WTC11 (cell line): ENCODE data around the gene C1QTNF2. TPM values are rescaled to one million over a fixed set of nuclear protein-coding genes. Genes with fewer than 3 reads are reported as not detected.

Source experiments
- ATAC-seq: fragments of 200-7000 bp; cut with Tn5 transposase; 2 replicates; pipeline ENCODE4 v1.10.0; 2021; ENCODE audit warnings: mild to moderate bottlenecking, moderate library complexity
- CTCF ChIA-PET: fragments of 300-600 bp; sonication (Branson Sonifier 250); formaldehyde crosslinking; loops from one replicate; lab custom pipeline; 2021; ENCODE audit warnings: antibody characterized with exemption; lab: Charles Lee
- POLR2A ChIA-PET: fragments of 350-600 bp; sonication (Branson Sonifier 250); formaldehyde crosslinking; loops from one replicate; lab custom pipeline; 2021; ENCODE audit warnings: antibody characterized with exemption; lab: Charles Lee
- DNase-seq: peaks from one replicate; pipeline ENCODE4 v3.0.0; 2021; ENCODE audit warnings: low spot score
- H3K27ac Mint-ChIP-seq: 2 replicates; pipeline ENCODE4 v1.8.0; 2021; ENCODE audit warnings: mixed read lengths
- H3K27me3 Mint-ChIP-seq: 2 replicates; pipeline ENCODE4 v1.8.0; 2021; ENCODE audit warnings: low read depth, mild to moderate bottlenecking, moderate library complexity, mixed read lengths
- H3K36me3 Mint-ChIP-seq: 2 replicates; pipeline ENCODE4 v1.8.0; 2021; ENCODE audit warnings: mixed read lengths
- H3K4me1 Mint-ChIP-seq: 2 replicates; pipeline ENCODE4 v1.8.0; 2022; ENCODE audit warnings: mixed read lengths
- H3K4me3 Mint-ChIP-seq: 2 replicates; pipeline ENCODE4 v1.8.0; 2021; ENCODE audit warnings: mild to moderate bottlenecking, moderate library complexity, mixed read lengths
- H3K9me3 Mint-ChIP-seq: 2 replicates; pipeline ENCODE4 v1.8.0; 2021; ENCODE audit warnings: mixed read lengths
- ARID4B ChIP-seq: sonication (generic); formaldehyde crosslinking; IDR thresholded peaks from 2 replicates; pipeline ENCODE4 v1.8.0; 2023; ENCODE audit warnings: missing genetic modification reagents, mild to moderate bottlenecking, borderline replicate concordance
- CBFB ChIP-seq: sonication (generic); formaldehyde crosslinking; IDR thresholded peaks from 2 replicates; pipeline ENCODE4 v1.8.1; 2022; ENCODE audit warnings: mild to moderate bottlenecking, low read depth, missing genetic modification reagents
- FOXJ3 ChIP-seq: sonication (generic); formaldehyde crosslinking; IDR thresholded peaks from 2 replicates; pipeline ENCODE4 v1.9.0; 2021; ENCODE audit warnings: missing genetic modification reagents, mild to moderate bottlenecking, borderline replicate concordance
- FOXK1 ChIP-seq: sonication (generic); formaldehyde crosslinking; IDR thresholded peaks from 2 replicates; pipeline ENCODE4 v1.8.0; 2022; ENCODE audit warnings: mild to moderate bottlenecking, moderate library complexity, missing genetic modification reagents
- FOXP4 ChIP-seq: sonication (generic); formaldehyde crosslinking; IDR thresholded peaks from 2 replicates; pipeline ENCODE4 v1.8.0; 2022; ENCODE audit warnings: mild to moderate bottlenecking, missing genetic modification reagents
- KAT7 ChIP-seq: sonication (generic); formaldehyde crosslinking; IDR thresholded peaks from 2 replicates; pipeline ENCODE4 v1.8.1; 2023; ENCODE audit warnings: missing genetic modification reagents, mild to moderate bottlenecking, borderline replicate concordance
- NFYB ChIP-seq: sonication (generic); formaldehyde crosslinking; conservative IDR thresholded peaks from 2 replicates; pipeline ENCODE4 v1.8.0; 2022; ENCODE audit warnings: low read depth, missing genetic modification reagents
- RORB ChIP-seq: fragments of 250-450 bp; sonication (Bioruptor Pico); IDR thresholded peaks from 2 replicates; pipeline ENCODE4 v1.9.0; 2021; ENCODE audit warnings: mild to moderate bottlenecking
- TCF7 ChIP-seq: sonication (generic); formaldehyde crosslinking; IDR thresholded peaks from 2 replicates; pipeline ENCODE4 v1.8.0; 2022; ENCODE audit warnings: mild to moderate bottlenecking, low read depth, missing genetic modification reagents, moderate library complexity
- ZNF121 ChIP-seq: sonication (generic); formaldehyde crosslinking; IDR thresholded peaks from 2 replicates; pipeline ENCODE4 v1.8.0; 2023; ENCODE audit warnings: missing genetic modification reagents
- ZNF138 ChIP-seq: sonication (generic); formaldehyde crosslinking; conservative IDR thresholded peaks from 2 replicates; pipeline ENCODE4 v1.8.1; 2022; ENCODE audit warnings: mild to moderate bottlenecking, moderate library complexity, missing genetic modification reagents
- ZNF263 ChIP-seq: sonication (generic); formaldehyde crosslinking; IDR thresholded peaks from 2 replicates; pipeline ENCODE4 v1.8.1; 2022; ENCODE audit warnings: low read depth, mild to moderate bottlenecking, moderate library complexity, missing genetic modification reagents
- ZNF396 ChIP-seq: fragments of 250-450 bp; sonication (Bioruptor Pico); IDR thresholded peaks from 2 replicates; pipeline ENCODE4 v1.8.0; 2021; ENCODE audit warnings: mild to moderate bottlenecking, moderate library complexity, borderline replicate concordance
- ZNF512 ChIP-seq: sonication (generic); formaldehyde crosslinking; IDR thresholded peaks from 2 replicates; pipeline ENCODE4 v1.8.1; 2022; ENCODE audit warnings: missing genetic modification reagents, borderline replicate concordance
- ZSCAN18 ChIP-seq: fragments of 250-450 bp; sonication (Bioruptor Pico); IDR thresholded peaks from 2 replicates; pipeline ENCODE4 v2.1.2; 2022; ENCODE audit warnings: mild to moderate bottlenecking, moderate library complexity
- total RNA-seq: library from RNA; stranded (reverse); gene quantifications from 3 replicates; pipeline ENCODE4 v1.2.3, GENCODE V29; 2021
- TF ChIP-seq, protein P1 (sequence below): sonication (generic); formaldehyde crosslinking; IDR thresholded peaks from 2 replicates; pipeline ENCODE4 v1.8.1; 2022; ENCODE audit warnings: low read depth, mild to moderate bottlenecking, moderate library complexity, missing genetic modification reagents, borderline replicate concordance
- TF ChIP-seq, protein P2 (sequence below): sonication (generic); formaldehyde crosslinking; IDR thresholded peaks from 2 replicates; pipeline ENCODE4 v1.8.1; 2023; ENCODE audit warnings: mild to moderate bottlenecking, missing genetic modification reagents
- TF ChIP-seq, protein P3 (sequence below): sonication (generic); formaldehyde crosslinking; IDR thresholded peaks from 2 replicates; pipeline ENCODE4 v1.8.0; 2023; ENCODE audit warnings: mild to moderate bottlenecking, missing genetic modification reagents

C1QTNF2 gene
- total RNA-seq, 1 experiment from 2014 or later, result 0.52 TPM

- TF ChIP-seq ZNF512 (CRISPR knock-in tag) (no peak), ZNF263 (CRISPR knock-in tag) (no peak), KAT7 (CRISPR knock-in tag) (no peak), ZNF121 (CRISPR knock-in tag) (no peak), RORB (CRISPR knock-in tag) (no peak), FOXK1 (CRISPR knock-in tag) (no peak), ZNF396 (CRISPR knock-in tag) (no peak), ZSCAN18 (CRISPR knock-in tag) (no peak)
- TF ChIP-seq, protein P1, sequence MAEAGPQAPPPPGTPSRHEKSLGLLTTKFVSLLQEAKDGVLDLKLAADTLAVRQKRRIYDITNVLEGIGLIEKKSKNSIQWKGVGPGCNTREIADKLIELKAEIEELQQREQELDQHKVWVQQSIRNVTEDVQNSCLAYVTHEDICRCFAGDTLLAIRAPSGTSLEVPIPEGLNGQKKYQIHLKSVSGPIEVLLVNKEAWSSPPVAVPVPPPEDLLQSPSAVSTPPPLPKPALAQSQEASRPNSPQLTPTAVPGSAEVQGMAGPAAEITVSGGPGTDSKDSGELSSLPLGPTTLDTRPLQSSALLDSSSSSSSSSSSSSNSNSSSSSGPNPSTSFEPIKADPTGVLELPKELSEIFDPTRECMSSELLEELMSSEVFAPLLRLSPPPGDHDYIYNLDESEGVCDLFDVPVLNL (CRISPR knock-in tag), result no peak
Observed at GRCh38 chr5:160398806-160399205, 28.4 kb upstream of the C1QTNF2 start (continued).

DNA sequence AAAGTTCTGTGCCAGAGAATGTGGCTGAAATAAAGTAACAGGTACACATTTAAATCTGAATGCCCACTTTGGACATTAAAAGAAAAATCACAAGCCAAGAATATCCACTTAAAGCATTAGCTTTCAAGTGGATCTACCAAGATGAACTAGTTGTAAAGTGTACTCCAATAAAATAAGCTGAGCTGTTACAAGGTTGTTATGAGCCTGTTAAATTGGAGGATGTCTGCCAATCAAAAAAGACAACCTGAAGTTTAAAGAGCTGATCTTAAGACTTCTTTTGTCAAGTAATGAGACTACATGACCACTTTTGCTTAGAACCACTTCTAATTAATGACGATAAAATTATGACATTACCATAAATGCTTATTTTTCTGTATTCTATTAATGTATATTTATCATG, 27.1 kb upstream of the C1QTNF2 start:
- H3K4me1 Mint-ChIP-seq, result peaks cover 13% of the 10 kb centered on the region
- CTCF ChIA-PET, result no interaction called here
- POLR2A ChIA-PET, result no interaction called here
- H3K27me3 Mint-ChIP-seq, result no peaks in the 10 kb centered on the region; the same call in 1 of the 2 replicates
- DNase-seq (no peak), ATAC-seq (no peak)
- H3K4me3 Mint-ChIP-seq, result no peak overlapping the region
- no peaks in the 10 kb centered on the region for H3K9me3 Mint-ChIP-seq
- no peak overlapping the region for H3K27ac Mint-ChIP-seq
- 0 out of 2 replicates have a peak, but pooled peaks cover 3% of the 10 kb centered on the region for H3K36me3 Mint-ChIP-seq
- TF ChIP-seq, protein P2, sequence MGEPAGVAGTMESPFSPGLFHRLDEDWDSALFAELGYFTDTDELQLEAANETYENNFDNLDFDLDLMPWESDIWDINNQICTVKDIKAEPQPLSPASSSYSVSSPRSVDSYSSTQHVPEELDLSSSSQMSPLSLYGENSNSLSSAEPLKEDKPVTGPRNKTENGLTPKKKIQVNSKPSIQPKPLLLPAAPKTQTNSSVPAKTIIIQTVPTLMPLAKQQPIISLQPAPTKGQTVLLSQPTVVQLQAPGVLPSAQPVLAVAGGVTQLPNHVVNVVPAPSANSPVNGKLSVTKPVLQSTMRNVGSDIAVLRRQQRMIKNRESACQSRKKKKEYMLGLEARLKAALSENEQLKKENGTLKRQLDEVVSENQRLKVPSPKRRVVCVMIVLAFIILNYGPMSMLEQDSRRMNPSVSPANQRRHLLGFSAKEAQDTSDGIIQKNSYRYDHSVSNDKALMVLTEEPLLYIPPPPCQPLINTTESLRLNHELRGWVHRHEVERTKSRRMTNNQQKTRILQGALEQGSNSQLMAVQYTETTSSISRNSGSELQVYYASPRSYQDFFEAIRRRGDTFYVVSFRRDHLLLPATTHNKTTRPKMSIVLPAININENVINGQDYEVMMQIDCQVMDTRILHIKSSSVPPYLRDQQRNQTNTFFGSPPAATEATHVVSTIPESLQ (CRISPR knock-in tag), result no peak
- no peak for TF ChIP-seq NFYB
- TF ChIP-seq ARID4B (CRISPR knock-in tag), result no peak
- no peak for TF ChIP-seq FOXP4 (CRISPR knock-in tag)
- no peak for TF ChIP-seq ZNF138 (CRISPR knock-in tag)
- TF ChIP-seq ZNF512 (CRISPR knock-in tag), result no peak
- no peak for TF ChIP-seq FOXJ3 (CRISPR knock-in tag)
- TF ChIP-seq, protein P3, sequence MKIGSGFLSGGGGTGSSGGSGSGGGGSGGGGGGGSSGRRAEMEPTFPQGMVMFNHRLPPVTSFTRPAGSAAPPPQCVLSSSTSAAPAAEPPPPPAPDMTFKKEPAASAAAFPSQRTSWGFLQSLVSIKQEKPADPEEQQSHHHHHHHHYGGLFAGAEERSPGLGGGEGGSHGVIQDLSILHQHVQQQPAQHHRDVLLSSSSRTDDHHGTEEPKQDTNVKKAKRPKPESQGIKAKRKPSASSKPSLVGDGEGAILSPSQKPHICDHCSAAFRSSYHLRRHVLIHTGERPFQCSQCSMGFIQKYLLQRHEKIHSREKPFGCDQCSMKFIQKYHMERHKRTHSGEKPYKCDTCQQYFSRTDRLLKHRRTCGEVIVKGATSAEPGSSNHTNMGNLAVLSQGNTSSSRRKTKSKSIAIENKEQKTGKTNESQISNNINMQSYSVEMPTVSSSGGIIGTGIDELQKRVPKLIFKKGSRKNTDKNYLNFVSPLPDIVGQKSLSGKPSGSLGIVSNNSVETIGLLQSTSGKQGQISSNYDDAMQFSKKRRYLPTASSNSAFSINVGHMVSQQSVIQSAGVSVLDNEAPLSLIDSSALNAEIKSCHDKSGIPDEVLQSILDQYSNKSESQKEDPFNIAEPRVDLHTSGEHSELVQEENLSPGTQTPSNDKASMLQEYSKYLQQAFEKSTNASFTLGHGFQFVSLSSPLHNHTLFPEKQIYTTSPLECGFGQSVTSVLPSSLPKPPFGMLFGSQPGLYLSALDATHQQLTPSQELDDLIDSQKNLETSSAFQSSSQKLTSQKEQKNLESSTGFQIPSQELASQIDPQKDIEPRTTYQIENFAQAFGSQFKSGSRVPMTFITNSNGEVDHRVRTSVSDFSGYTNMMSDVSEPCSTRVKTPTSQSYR (CRISPR knock-in tag), result no peak
- no peak for TF ChIP-seq TCF7 (CRISPR knock-in tag)
- TF ChIP-seq CBFB (CRISPR knock-in tag), result no peak
- TF ChIP-seq KAT7 (CRISPR knock-in tag), result no peak
